DND-41 (cell line): ENCODE measurements around the gene LYRM4.

Experiments used
- CTCF ChIP-seq: IDR thresholded peaks from 2 replicates; pipeline ENCODE4 v1.5.1; 2012; ENCODE audit warnings: borderline replicate concordance, low read length, moderate library complexity, mild to moderate bottlenecking; ENCODE audit not compliant: poor library complexity, severe bottlenecking; ENCODE audit errors: extremely low read depth
- EZH2 ChIP-seq: IDR thresholded peaks from 3 replicates; pipeline ENCODE4 v1.6.1; 2012; ENCODE audit warnings: borderline replicate concordance, low read depth, mild to moderate bottlenecking, moderate library complexity, low read length, inconsistent platforms; ENCODE audit not compliant: severe bottlenecking

DNA sequence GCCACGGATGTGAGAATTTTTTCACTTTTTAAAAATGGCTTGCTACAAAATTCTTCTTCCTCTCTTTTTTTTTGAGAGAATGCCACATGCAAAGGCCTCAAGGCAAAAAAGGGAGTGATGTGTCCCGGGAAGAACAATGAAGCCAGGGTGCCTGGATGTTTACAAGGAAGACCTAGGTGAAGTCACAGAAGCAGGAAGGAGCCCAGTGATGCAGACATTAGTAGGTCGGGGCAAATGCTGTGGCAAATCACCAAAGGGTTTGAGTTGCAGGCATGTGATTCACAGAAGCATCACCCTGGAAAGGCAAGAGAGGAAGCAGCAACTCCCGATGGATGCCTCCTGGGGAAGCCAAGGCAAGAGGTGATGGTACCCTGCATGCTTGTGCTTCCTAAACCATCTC is 47.3 kb upstream of the LYRM4 start:
- TF ChIP-seq EZH2, result no peak
- no peak for TF ChIP-seq CTCF
